Measurements from ENCODE around the gene PDE8A.

Gene PDE8A

GRCh38 chr15:85120351-85121113, 138.9 kb downstream of the PDE8A start:
- no peak for TF ChIP-seq CTCF (IDR thresholded peaks at IDR 0.05; ENCODE audit: low read depth, low read length, missing control alignments)

GRCh38 chr15:85124173-85124572, 142.5 kb downstream of the PDE8A start:
- TF ChIP-seq CTCF (IDR thresholded peaks at IDR 0.05; ENCODE audit: low read depth, low read length, missing control alignments): no peak
- no peak for DNase-seq (ENCODE audit: extremely low read depth, low read depth)

More at GRCh38 chr15:85120351-85121113, 138.9 kb downstream of the PDE8A start:
- no peak for DNase-seq (ENCODE audit: extremely low read depth, low read depth)
- H3K4me3 ChIP-seq (replicated peaks; ENCODE audit: low read depth, low read length): no peak overlapping the region

GRCh38 chr15:85125056-85125661, 143.5 kb downstream of the PDE8A start:
- H3K4me3 ChIP-seq (replicated peaks; ENCODE audit: low read depth, low read length): no peak overlapping the region
- TF ChIP-seq CTCF (IDR thresholded peaks at IDR 0.05; ENCODE audit: low read depth, low read length, missing control alignments): no peak
- no peak for DNase-seq (ENCODE audit: extremely low read depth, low read depth)

More at GRCh38 chr15:85124173-85124572, 142.5 kb downstream of the PDE8A start:
- no peak overlapping the region for H3K4me3 ChIP-seq (replicated peaks; ENCODE audit: low read depth, low read length)

GRCh38 chr15:85128621-85129020, 147.0 kb downstream of the PDE8A start:
- no peak overlapping the region for H3K4me3 ChIP-seq (replicated peaks; ENCODE audit: low read depth, low read length)
- no peak for TF ChIP-seq CTCF (IDR thresholded peaks at IDR 0.05; ENCODE audit: low read depth, low read length, missing control alignments)
- no peak for DNase-seq (ENCODE audit: extremely low read depth, low read depth)

GRCh38 chr15:85129881-85130280, 148.2 kb downstream of the PDE8A start:
- H3K4me3 ChIP-seq (replicated peaks; ENCODE audit: low read depth, low read length): no peak overlapping the region
- no peak for DNase-seq (ENCODE audit: extremely low read depth, low read depth)
- TF ChIP-seq CTCF (IDR thresholded peaks at IDR 0.05; ENCODE audit: low read depth, low read length, missing control alignments): no peak

- no peak for TF ChIP-seq CTCF (IDR thresholded peaks at IDR 0.05; ENCODE audit: low read depth, low read length, missing control alignments)
- no peak overlapping the region for H3K4me3 ChIP-seq (replicated peaks; ENCODE audit: low read depth, low read length)
- DNase-seq (ENCODE audit: extremely low read depth, low read depth): no peak
Measured at GRCh38 chr15:85131915-85132314, 150.3 kb downstream of the PDE8A start.
